ENCODE data around the gene MPZ. TPM values are rescaled to one million over a fixed set of nuclear protein-coding genes. Genes with fewer than 3 reads are reported as not detected.
"Not testable (repeated sequence)": the region's sequence is repeated elsewhere in the genome, so short reads cannot be mapped to it uniquely, and the experiment has no call there.

Gene MPZ
- 4.1 TPM for polyA plus RNA-seq (2012; ENCODE audit: insufficient read depth, insufficient read length)

DNA sequence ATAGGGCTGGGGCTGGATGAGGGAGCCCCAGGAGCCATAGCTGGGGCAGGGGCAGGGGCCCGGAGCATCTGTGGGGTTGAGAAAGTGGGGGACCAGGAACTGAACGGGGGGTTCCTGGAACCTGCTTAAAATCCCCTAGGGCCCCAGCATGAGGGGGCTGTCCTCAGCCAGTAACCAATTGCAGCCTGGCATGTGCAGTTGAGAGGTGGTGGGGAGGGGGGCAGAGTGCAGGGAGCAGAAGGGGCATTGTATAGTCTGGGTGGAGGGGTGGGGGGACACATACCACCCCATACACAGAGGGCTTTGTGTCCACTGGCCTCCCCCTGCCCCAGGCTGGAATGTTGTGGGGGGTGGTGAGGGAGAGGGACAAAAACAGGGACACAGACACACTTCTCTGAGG is at the start of gene MPZ:
Gene MPZ, minus strand, starts transcription at position 101 of the 400 bp plus-strand sequence. Its CDS starts 63 bp downstream, at position 38.
- no peak within 1 kb of the TSS for H3K4me3 ChIP-seq (ENCODE audit: low read length)
- DNase-seq (ENCODE audit: low read depth, low spot score), result no peak

GRCh38 chr1:161359291-161359690 is 49.5 kb upstream of the MPZ start:
- DNase-seq (ENCODE audit: low read depth, low spot score), result no peak
- H3K4me3 ChIP-seq (ENCODE audit: low read length), result no peak overlapping the region

DNA sequence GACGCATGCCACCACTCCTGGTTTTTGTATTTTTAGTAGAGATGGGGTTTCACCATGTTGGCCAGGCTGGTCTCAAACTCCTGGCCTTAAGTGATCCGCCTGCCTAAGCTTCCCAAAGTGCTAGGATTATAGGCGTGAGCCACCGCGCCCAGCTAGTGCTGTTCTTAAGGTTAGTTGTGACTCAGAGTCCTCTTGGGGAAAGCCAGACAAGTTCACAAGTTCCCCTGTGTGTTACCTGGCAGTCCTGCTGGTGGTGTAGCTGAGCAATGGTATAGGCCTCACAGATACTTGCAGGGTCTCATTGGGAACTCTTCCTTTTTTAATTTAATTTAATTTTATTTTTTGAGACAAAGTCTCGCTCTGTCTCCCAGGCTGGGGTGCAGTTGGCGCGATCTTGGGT is 47.3 kb upstream of the MPZ start:
- DNase-seq (ENCODE audit: low read depth, low spot score), result no peak
- H3K4me3 ChIP-seq (ENCODE audit: low read length), result no peak overlapping the region

DNA sequence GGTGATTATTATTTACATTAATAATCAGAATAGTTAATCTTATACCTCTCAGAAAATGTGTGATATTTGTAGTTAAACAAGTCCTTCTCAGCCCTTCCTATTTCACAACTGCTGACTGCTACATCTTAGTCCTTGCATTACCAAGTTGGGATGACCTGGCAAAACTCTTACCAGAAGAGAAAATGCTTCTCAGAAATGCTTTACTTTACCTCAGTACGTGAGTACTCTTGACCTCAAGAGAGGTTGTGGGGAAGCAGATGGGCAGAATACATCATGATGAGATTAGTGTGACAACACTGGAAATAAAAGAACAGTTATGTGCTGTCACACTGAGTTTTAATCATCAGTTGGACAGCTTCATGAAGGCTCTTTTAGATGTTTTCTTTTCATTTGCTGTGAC is 41.7 kb upstream of the MPZ start:
- DNase-seq (ENCODE audit: low read depth, low spot score), result no peak
- no peak overlapping the region for H3K4me3 ChIP-seq (ENCODE audit: low read length)

DNA sequence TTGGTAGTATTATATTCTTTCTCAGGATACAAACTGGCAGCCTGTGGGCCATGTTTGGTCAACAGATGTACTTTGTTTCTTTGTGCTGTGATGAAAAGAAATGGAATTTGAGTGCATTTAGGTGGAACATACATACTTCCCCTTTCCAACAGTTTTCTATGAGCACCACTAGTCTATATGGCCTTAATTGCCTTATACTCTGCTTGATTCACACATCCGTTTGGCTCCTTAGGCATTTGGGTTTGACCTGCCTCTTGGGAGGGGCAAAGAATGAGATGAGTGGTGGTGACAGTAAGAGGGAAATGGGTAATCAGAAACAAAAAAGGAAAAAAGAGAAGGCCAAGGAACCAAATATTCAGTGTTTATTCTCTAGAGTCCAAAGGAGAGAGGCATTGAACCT is 40.9 kb upstream of the MPZ start:
- no peak overlapping the region for H3K4me3 ChIP-seq (ENCODE audit: low read length)
- no peak for DNase-seq (ENCODE audit: low read depth, low spot score)

DNA sequence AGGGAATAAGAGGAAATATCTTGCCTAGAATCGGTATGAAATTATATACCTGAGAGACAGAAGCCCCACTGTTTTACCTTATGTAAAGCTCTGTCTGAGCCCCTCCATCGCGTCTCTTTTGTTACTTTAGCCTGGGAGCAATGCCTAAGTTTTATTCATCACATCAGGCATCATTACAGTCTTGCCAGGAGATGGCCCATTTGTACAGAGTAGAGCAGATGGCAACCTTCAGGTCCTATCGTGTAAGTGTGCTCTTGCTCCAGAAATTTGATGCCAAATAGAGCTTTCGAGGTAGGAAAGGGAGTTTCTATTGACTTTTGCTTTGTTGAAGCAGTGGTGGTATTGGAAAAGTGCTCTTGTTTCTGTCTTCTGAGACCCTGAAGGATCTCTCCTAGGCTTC is 33.1 kb upstream of the MPZ start:
- no peak for DNase-seq (ENCODE audit: low read depth, low spot score)
- H3K4me3 ChIP-seq (ENCODE audit: low read length), result no peak overlapping the region

GRCh38 chr1:161342177-161342576 is 32.4 kb upstream of the MPZ start:
- H3K4me3 ChIP-seq (ENCODE audit: low read length), result no peak overlapping the region
- no peak for DNase-seq (ENCODE audit: low read depth, low spot score)

DNA sequence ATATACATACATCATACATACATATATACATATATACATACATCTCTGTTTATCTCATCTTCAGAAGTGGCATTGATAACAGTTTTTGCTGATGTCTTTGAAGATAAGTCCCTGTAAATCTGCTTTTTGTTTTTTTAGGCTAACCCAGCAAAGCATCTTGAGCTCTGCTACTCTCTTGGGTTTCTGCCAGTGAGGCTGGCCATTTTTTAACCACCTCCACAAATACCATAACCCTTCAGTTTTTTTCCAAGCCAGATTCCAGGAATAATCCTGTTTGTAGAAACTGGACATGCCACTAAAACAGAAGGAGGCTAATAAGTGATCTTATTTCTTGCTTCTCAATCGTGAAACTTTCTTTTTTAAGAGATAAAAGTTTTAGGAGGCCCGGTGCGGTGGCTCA is 26.0 kb upstream of the MPZ start:
- DNase-seq (ENCODE audit: low read depth, low spot score), result no peak
- H3K4me3 ChIP-seq (ENCODE audit: low read length), result no peak overlapping the region

GRCh38 chr1:161333166-161333565 is 23.4 kb upstream of the MPZ start:
- no peak overlapping the region for H3K4me3 ChIP-seq (ENCODE audit: low read length)
- no peak for DNase-seq (ENCODE audit: low read depth, low spot score)

DNA sequence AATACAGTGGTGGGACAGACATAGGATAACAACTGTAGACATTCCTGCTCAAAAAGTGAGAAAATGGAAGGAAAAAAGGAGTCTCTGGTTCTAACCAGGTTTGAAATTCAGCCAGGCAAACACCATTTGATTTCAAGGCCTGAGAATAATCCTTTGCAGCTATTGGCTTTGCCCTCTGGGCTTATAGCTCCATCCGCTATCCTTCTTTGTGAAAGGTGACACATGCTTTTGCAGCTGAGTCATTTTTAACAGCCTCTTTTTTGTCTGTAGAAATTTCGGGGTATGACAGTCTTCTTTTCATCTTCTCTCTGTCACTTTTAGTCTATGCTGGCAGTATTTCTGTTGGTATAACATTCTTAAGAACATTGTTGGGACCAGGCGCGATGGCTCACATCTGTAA is 20.6 kb upstream of the MPZ start:
- DNase-seq (ENCODE audit: low read depth, low spot score), result no peak
- no peak overlapping the region for H3K4me3 ChIP-seq (ENCODE audit: low read length)

DNA sequence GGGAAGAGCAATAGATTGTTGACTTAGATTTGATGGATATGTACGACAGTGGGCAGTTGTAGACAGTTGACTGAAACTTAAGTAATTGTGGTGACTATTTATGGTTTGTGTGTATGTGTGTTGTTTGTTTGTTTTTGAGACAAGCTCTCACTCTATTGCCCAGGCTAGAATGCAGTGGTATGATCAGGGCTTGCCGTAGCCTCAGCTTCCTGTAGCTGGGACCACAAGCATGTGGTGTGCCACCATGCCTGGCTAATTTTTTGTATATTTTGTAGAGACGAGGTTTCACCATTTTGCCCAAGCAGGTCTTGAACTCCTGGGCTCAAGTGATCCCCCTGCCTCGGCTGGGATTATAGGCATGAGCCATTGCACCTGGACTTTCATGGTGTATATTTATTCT is 14.3 kb upstream of the MPZ start:
- H3K4me3 ChIP-seq (ENCODE audit: low read length), result no peak overlapping the region
- DNase-seq (ENCODE audit: low read depth, low spot score), result peak; percentile 37

DNA sequence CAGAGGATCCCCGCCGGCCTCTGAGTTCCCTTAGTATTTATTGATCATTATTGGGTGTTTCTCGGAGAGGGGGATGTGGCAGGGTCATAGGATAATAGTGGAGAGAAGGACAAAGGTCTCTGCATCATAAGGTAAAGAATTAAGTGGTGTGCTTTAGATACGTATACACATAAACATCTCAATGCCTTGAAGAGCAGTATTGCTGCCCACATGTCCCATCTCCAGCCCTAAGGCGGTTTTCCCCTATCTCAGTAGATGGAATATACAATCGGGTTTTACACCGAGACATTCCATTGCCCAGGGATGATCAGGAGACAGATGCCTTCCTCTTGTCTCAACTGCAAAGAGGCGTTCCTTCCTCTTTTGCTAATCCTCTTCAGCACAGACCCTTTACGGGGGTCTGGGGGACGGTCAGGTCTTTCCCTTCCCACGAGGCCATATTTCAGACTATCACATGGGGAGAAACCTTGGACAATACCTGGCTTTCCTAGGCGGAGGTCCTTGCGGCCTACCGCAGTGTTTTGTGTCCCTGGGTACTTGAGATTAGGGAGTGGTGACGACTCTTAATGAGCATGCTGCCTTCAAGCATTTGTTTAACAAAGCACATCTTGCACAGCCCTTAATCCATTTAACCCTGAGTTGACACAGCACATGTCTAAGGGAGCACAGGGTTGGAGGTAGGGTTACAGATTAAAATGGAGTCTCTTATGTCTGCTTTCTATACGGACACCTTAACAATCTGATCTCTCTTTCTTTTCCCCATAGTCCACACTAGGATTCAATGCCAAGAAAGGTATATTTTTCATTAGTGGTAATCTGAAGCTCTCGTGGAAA is 6.3 kb upstream of the MPZ start:
- not testable (repeated sequence) for DNase-seq (ENCODE audit: low read depth, low spot score); H3K4me3 ChIP-seq (ENCODE audit: low read length)

DNA sequence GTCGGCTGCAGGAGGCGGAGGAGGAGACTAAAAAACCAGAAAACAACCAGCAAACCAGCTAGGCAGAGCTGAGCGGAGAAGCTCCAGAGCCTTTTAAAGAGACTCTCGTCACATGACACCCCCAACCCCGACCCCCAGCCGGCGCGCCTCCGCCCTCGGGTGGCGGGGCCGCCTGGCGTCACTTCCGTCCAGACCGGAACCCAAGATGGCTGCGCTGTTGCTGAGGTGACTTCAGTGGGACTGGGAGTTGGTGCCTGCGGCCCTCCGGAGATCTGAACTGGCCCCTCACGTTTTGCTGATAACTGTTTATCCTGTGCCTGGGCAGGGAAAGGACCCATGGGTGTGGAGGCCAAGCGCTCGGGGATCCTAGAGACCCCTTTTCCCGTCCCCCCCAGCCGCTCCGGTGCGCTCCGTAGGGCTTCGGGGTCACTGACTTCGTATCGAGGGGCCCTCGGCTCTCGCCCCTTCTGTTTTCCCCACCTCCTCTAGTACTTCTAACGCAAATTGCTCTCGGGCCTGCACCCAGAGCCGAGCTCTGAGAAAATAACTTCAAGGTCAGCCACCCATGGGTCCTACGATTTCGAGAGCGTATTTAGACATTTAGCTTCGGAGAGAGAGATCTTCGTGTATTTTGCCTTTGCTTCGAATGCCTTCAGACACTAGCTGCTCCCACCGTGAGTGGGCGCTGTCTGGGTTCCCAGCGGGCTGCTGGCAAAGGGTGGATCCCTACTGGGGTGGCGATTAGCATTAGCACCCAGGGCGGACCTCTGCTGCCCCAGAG is 4.6 kb upstream of the MPZ start, which contains the start of gene SDHC:
Gene SDHC, plus strand, starts transcription at position 181 of the 781 bp plus-strand sequence. Its CDS starts 25 bp downstream, at position 206.
- peak; percentile 83 for DNase-seq (ENCODE audit: low read depth, low spot score)
- peak within 1 kb of the TSS; percentile 96 for H3K4me3 ChIP-seq (ENCODE audit: low read length)

GRCh38 chr1:161313554-161314200 is 3.9 kb upstream of the MPZ start:
- peak overlapping the region; percentile 96 for H3K4me3 ChIP-seq (ENCODE audit: low read length)
- DNase-seq (ENCODE audit: low read depth, low spot score), result no peak

DNA sequence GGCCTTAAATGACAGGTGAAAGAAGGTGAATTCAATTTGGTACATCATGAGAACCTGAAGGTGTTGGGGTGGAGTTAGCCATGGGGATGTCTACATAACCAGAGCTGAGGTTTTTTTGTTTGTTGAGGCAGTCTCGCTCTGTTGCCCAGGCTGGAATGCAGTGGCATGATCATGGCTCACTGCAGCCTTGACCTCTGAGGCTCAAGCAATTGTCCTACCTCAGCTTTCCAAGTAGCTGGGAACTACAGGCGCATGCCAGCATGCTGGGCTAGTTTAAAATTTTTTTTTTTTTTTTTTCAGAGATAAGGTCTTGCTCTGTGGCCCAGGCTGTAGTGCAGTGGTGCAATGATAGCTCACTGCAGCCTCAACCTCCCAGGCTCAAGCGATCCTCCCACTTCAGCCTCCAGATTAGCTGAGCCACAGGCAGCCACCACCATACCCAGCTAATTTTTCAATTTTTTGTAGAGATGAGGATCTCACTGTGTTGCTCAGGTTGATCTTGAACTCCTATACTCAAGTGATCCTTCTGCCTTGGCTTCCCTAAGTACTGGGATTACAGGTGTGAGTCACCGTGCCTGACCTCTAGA is 1.9 kb upstream of the MPZ start:
- no peak for DNase-seq (ENCODE audit: low read depth, low spot score)
- no peak overlapping the region for H3K4me3 ChIP-seq (ENCODE audit: low read length)

GRCh38 chr1:161307892-161308638 is 1.7 kb downstream of the MPZ start:
- no peak for DNase-seq (ENCODE audit: low read depth, low spot score)
- no peak overlapping the region for H3K4me3 ChIP-seq (ENCODE audit: low read length)

- H3K4me3 ChIP-seq (ENCODE audit: low read length), result no peak overlapping the region; the same call in 1 of the 2 replicates
- peak; percentile 30 for DNase-seq (ENCODE audit: low read depth, low spot score)
These were observed 2.5 kb downstream of the MPZ start for GRCh38 chr1:161307230-161307768.

- H3K4me3 ChIP-seq (ENCODE audit: low read length), result peak overlapping the region; percentile 68
- DNase-seq (ENCODE audit: low read depth, low spot score), result peak; percentile 49
These were observed 3.8 kb downstream of the MPZ start for GRCh38 chr1:161305867-161306519.
